ENCODE measurements around the gene PRLR. TPM values are rescaled to one million over a fixed set of nuclear protein-coding genes. Genes with fewer than 3 reads are reported as not detected.

Gene PRLR
- total and polyA plus RNA-seq, 2 of the 13 experiments (the other 11 are each of a cell fraction or from before 2014, with no cell fraction given) = 12.2 to 13.3 TPM

DNA sequence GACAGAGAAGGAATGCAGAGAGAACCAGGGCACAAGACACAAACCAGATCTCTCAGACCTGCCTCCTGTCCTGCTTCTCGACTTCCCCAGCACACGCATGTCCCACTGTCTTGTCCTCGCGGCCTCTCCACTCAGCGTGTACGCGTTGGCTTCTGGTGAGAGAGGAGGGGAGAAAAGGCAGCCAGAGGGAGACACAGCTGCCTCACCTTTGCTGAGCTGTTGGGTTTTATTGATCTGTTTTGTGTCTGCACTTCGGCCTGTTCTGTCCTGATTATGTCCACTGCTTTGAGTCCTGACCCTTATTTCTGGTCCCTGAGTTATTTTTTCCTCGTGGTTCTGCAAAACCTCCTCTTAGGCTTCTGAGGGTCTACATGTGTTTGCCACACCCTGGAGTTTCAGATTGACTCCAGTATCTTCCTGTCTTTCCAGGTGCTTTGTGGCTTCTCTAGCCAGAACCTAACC is 95.0 kb downstream of the PRLR start (continued):
- TF ChIP-seq, protein P1, sequence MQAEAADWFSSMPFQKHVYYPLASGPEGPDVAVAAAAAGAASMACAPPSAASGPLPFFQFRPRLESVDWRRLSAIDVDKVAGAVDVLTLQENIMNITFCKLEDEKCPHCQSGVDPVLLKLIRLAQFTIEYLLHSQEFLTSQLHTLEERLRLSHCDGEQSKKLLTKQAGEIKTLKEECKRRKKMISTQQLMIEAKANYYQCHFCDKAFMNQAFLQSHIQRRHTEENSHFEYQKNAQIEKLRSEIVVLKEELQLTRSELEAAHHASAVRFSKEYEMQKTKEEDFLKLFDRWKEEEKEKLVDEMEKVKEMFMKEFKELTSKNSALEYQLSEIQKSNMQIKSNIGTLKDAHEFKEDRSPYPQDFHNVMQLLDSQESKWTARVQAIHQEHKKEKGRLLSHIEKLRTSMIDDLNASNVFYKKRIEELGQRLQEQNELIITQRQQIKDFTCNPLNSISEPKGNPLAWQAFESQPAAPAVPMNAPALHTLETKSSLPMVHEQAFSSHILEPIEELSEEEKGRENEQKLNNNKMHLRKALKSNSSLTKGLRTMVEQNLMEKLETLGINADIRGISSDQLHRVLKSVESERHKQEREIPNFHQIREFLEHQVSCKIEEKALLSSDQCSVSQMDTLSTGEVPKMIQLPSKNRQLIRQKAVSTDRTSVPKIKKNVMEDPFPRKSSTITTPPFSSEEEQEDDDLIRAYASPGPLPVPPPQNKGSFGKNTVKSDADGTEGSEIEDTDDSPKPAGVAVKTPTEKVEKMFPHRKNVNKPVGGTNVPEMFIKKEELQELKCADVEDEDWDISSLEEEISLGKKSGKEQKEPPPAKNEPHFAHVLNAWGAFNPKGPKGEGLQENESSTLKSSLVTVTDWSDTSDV (CRISPR knock-in tag; IDR thresholded peaks at IDR 0.05) = 0 out of 2 replicates have a peak, but pooled peaks have one; percentile 46
- peak; percentile 49; the same call in 1 of the 2 replicates for TF ChIP-seq ERF (CRISPR knock-in tag; IDR thresholded peaks at IDR 0.05)
- no peak for TF ChIP-seq AGO2 (optimal IDR thresholded peaks at IDR 0.05; ENCODE audit: low read depth, low read length)
- no peak for TF ChIP-seq ZBTB7A (CRISPR knock-in tag; IDR thresholded peaks at IDR 0.05)
- TF ChIP-seq, protein P2, sequence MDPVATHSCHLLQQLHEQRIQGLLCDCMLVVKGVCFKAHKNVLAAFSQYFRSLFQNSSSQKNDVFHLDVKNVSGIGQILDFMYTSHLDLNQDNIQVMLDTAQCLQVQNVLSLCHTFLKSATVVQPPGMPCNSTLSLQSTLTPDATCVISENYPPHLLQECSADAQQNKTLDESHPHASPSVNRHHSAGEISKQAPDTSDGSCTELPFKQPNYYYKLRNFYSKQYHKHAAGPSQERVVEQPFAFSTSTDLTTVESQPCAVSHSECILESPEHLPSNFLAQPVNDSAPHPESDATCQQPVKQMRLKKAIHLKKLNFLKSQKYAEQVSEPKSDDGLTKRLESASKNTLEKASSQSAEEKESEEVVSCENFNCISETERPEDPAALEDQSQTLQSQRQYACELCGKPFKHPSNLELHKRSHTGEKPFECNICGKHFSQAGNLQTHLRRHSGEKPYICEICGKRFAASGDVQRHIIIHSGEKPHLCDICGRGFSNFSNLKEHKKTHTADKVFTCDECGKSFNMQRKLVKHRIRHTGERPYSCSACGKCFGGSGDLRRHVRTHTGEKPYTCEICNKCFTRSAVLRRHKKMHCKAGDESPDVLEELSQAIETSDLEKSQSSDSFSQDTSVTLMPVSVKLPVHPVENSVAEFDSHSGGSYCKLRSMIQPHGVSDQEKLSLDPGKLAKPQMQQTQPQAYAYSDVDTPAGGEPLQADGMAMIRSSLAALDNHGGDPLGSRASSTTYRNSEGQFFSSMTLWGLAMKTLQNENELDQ (CRISPR knock-in tag; IDR thresholded peaks at IDR 0.05; ENCODE audit: borderline replicate concordance) = no peak
- TF ChIP-seq HOXA5 (CRISPR knock-in tag; IDR thresholded peaks at IDR 0.05) = no peak
- TF ChIP-seq CHD4 (IDR thresholded peaks at IDR 0.05; ENCODE audit: borderline replicate concordance, low read length) = no peak
- TF ChIP-seq KAT8 (CRISPR knock-in tag; IDR thresholded peaks at IDR 0.05) = peak; percentile 52; the same call in 1 of the 2 replicates
- TF ChIP-seq ZBTB20 (CRISPR knock-in tag; IDR thresholded peaks at IDR 0.05; ENCODE audit: borderline replicate concordance, low read depth) = 0 out of 2 replicates have a peak, but pooled peaks have one; percentile 34
- 0 out of 2 replicates have a peak, but pooled peaks have one; percentile 22 for TF ChIP-seq MEIS1 (CRISPR knock-in tag; IDR thresholded peaks at IDR 0.05; ENCODE audit: borderline replicate concordance)
- no peak for TF ChIP-seq TGIF2 (CRISPR knock-in tag; IDR thresholded peaks at IDR 0.05)
- peak in 1 of 2 experiments; percentile 45; a peak in 1 of 4 replicates for TF ChIP-seq KLF16 (CRISPR knock-in tag; IDR thresholded peaks at IDR 0.05)
- peak; percentile 55; the same call in 1 of the 2 replicates for TF ChIP-seq TARDBP (CRISPR knock-in tag; IDR thresholded peaks at IDR 0.05)
- TF ChIP-seq ZNF12 (CRISPR knock-in tag; IDR thresholded peaks at IDR 0.05) = peak; percentile 80
- peak; percentile 65 for TF ChIP-seq ZFY (CRISPR knock-in tag; IDR thresholded peaks at IDR 0.05)
- 0 out of 2 replicates have a peak, but pooled peaks have one; percentile 22 for TF ChIP-seq ZBTB7B (CRISPR knock-in tag; IDR thresholded peaks at IDR 0.05)
- TF ChIP-seq HNRNPL (IDR thresholded peaks at IDR 0.05; ENCODE audit: low read depth, low read length) = no peak
- TF ChIP-seq ASH2L (IDR thresholded peaks at IDR 0.05; ENCODE audit: insufficient read length, low read depth, low read length) = no peak
- TF ChIP-seq ZNF354B (CRISPR knock-in tag; IDR thresholded peaks at IDR 0.05) = no peak
- no peak for TF ChIP-seq ADNP (CRISPR knock-in tag; IDR thresholded peaks at IDR 0.05)
- TF ChIP-seq, protein P3, sequence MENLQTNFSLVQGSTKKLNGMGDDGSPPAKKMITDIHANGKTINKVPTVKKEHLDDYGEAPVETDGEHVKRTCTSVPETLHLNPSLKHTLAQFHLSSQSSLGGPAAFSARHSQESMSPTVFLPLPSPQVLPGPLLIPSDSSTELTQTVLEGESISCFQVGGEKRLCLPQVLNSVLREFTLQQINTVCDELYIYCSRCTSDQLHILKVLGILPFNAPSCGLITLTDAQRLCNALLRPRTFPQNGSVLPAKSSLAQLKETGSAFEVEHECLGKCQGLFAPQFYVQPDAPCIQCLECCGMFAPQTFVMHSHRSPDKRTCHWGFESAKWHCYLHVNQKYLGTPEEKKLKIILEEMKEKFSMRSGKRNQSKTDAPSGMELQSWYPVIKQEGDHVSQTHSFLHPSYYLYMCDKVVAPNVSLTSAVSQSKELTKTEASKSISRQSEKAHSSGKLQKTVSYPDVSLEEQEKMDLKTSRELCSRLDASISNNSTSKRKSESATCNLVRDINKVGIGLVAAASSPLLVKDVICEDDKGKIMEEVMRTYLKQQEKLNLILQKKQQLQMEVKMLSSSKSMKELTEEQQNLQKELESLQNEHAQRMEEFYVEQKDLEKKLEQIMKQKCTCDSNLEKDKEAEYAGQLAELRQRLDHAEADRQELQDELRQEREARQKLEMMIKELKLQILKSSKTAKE (CRISPR knock-in tag; IDR thresholded peaks at IDR 0.05; ENCODE audit: borderline replicate concordance) = no peak
- no peak for TF ChIP-seq ZNF605 (CRISPR knock-in tag; IDR thresholded peaks at IDR 0.05)
- no peak for TF ChIP-seq MAZ (IDR thresholded peaks at IDR 0.05; ENCODE audit: borderline replicate concordance, low read depth, low read length)
- no peak for TF ChIP-seq MAZ (CRISPR knock-in tag; IDR thresholded peaks at IDR 0.05; ENCODE audit: low read depth)
- peak; percentile 77 for TF ChIP-seq HNF4A (CRISPR knock-in tag; IDR thresholded peaks at IDR 0.05)
